ENCODE results near the gene DNPH1. TPM values are rescaled to one million over a fixed set of nuclear protein-coding genes. Genes with fewer than 3 reads are reported as not detected.
A peak's percentile ranks its signal among the peaks of the same experiment; 100 is the strongest.

DNPH1 gene
- total and polyA plus RNA-seq, 9 of the 15 experiments (the other 6 are each of a cell fraction or from before 2014, with no cell fraction given), result 7.3 to 300 (median 68.7) TPM

- no peak for TF ChIP-seq FOXJ2 (tag; IDR thresholded peaks at IDR 0.05)
- no peak for TF ChIP-seq ZNF551 (CRISPR knock-in tag; IDR thresholded peaks at IDR 0.05)
- no peak for TF ChIP-seq MCM7 (IDR thresholded peaks at IDR 0.05)
- peak; percentile 92 for TF ChIP-seq BHLHE40 (IDR thresholded peaks at IDR 0.05; ENCODE audit: low read length)
- TF ChIP-seq ATF3 (IDR thresholded peaks at IDR 0.05), result no peak
- no peak for TF ChIP-seq ATF3 (CRISPR knock-in tag; conservative IDR thresholded peaks at IDR 0.05)
- no peak for TF ChIP-seq SP2 (IDR thresholded peaks at IDR 0.05; ENCODE audit: extremely low read depth, low read depth, low read length, poor library complexity, severe bottlenecking)
- TF ChIP-seq NRF1 (conservative IDR thresholded peaks at IDR 0.05 in 1 of 2, IDR thresholded peaks at IDR 0.05 in 1 of 2), result peak; percentile 54 to 60
- no peak for TF ChIP-seq ZNF280A (IDR thresholded peaks at IDR 0.05; ENCODE audit: low read depth, partially characterized antibody)
- no peak for TF ChIP-seq SP1 (CRISPR knock-in tag; IDR thresholded peaks at IDR 0.05)
- no peak for TF ChIP-seq SMAD3 (CRISPR knock-in tag; conservative IDR thresholded peaks at IDR 0.05)
- peak; percentile 40; the same call in 1 of the 2 replicates for TF ChIP-seq USF2 (CRISPR knock-in tag; IDR thresholded peaks at IDR 0.05)
- TF ChIP-seq ETS1 (conservative IDR thresholded peaks at IDR 0.05; ENCODE audit: control insufficient read depth, low read depth, low read length), result no peak; the same call in 1 of the 2 replicates
- peak; percentile 86 for TF ChIP-seq CBFA2T3 (IDR thresholded peaks at IDR 0.05)
- no peak for TF ChIP-seq PHB (CRISPR knock-in tag; IDR thresholded peaks at IDR 0.05)
- TF ChIP-seq BCLAF1 (IDR thresholded peaks at IDR 0.05; ENCODE audit: borderline replicate concordance in 1 of 2, control insufficient read depth in 1 of 2, low read depth in 2 of 2, low read length in 1 of 2), result no peak
- peak; percentile 57; the same call in 1 of the 2 replicates for TF ChIP-seq LEF1 (IDR thresholded peaks at IDR 0.05)
- TF ChIP-seq SMARCA5 (IDR thresholded peaks at IDR 0.05), result no peak
- TF ChIP-seq ZZZ3 (IDR thresholded peaks at IDR 0.05), result no peak
- TF ChIP-seq CTBP1 (IDR thresholded peaks at IDR 0.05; ENCODE audit: borderline replicate concordance), result peak; percentile 96
Measured at GRCh38 chr6:43267619-43268354, 38.5 kb upstream of the DNPH1 start (continued).
